ENCODE results near the gene NCR2. TPM values are rescaled to one million over a fixed set of nuclear protein-coding genes. Genes with fewer than 3 reads are reported as not detected.

NCR2 gene
- total RNA-seq, 4 donors from 2014 or later = not detected

DNA sequence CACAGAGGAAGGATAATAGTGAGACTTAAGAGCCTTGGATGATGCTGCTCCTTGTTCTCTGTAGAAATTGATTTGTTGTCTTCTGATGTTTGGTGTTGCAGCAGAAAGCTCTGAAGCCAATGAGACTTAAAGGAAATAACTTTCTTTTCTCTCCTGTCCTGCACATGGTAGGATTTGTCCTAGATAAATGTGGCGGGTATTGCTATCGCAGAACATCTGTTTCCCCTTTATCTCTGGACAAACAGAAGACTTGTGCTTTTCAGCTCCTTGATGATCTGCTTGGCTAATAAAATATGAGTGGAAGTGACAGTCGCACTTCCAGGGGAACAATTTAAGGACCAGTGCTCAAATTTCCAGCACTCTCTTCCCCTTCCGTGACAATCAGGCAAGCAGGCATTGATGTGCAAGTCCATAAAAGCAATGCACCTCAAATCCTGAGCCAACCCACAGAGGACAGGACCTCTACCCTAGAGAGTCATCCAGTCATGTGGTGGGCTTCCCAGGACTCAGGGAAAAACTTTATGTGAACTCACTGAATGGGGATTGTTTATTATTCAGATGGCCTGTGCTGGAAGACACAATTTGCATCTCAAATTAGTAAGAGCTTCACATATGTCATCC is 9.9 kb upstream of the NCR2 start:
- intact Hi-C loops (cut with DNase I; ENCODE audit: low total_unique reads) = no loop called here
- DNase-seq (ENCODE audit: low spot score in 2 of 2) = no peak
- no peak overlapping the region for H3K4me3 ChIP-seq (ENCODE audit: low read depth, poor library complexity, severe bottlenecking)
- no peak for TF ChIP-seq POLR2A (IDR thresholded peaks at IDR 0.05)
- TF ChIP-seq, protein P1, sequence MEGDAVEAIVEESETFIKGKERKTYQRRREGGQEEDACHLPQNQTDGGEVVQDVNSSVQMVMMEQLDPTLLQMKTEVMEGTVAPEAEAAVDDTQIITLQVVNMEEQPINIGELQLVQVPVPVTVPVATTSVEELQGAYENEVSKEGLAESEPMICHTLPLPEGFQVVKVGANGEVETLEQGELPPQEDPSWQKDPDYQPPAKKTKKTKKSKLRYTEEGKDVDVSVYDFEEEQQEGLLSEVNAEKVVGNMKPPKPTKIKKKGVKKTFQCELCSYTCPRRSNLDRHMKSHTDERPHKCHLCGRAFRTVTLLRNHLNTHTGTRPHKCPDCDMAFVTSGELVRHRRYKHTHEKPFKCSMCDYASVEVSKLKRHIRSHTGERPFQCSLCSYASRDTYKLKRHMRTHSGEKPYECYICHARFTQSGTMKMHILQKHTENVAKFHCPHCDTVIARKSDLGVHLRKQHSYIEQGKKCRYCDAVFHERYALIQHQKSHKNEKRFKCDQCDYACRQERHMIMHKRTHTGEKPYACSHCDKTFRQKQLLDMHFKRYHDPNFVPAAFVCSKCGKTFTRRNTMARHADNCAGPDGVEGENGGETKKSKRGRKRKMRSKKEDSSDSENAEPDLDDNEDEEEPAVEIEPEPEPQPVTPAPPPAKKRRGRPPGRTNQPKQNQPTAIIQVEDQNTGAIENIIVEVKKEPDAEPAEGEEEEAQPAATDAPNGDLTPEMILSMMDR (IDR thresholded peaks at IDR 0.05) = no peak
- WGBS, 2 donors = 52% methylated on average over 4 of the region's 4 CpGs

DNA sequence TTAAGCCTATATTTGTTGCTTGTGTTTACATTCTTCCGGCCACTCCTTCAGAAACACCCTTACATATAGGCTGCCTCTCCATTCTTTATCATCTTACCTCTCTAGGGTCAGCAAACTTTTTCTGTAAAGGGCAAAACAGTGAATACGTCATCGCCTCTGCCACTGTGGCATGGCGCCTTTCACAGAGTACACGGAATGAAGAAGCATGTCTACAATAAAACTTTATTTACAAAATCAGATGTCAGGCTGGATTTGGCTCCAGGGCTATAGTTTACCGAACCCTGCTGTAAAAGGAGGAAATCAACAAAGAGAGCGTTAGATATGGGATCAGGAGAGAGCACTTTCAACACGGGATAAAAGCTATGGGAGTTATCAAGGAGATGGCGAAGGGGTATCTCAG is 9.3 kb upstream of the NCR2 start:
- 64 to 72% methylated on average over 9 of the region's 9 CpGs for WGBS, 2 donors
- TF ChIP-seq, protein P1 (IDR thresholded peaks at IDR 0.05) = no peak
- no peak for TF ChIP-seq POLR2A (IDR thresholded peaks at IDR 0.05)
- intact Hi-C loops (cut with DNase I; ENCODE audit: low total_unique reads) = no loop called here

DNA sequence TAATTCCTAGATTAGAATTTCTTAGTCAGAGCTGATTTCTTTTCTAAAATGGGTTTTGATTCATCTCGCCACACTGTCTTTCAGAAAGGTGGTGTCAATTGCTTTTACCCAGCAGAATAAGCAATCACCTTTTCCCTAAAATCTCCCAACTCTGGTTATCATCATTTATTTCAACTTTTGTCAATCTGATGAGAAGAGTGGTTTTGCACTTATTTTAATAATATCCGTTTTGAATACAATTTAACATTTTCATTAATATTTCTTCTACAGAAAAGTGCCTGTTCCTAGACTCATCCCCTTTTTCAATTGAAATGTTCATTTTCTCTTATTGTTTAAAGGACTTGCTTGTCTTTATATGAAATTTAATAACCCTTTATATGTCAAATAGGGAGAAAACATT is 8.2 kb upstream of the NCR2 start:
- WGBS, 2 donors = 73 to 88% methylated on average over 2 of the region's 2 CpGs
- intact Hi-C loops (cut with DNase I; ENCODE audit: low total_unique reads) = no loop called here
- TF ChIP-seq, protein P1 (IDR thresholded peaks at IDR 0.05) = no peak
- TF ChIP-seq POLR2A (IDR thresholded peaks at IDR 0.05) = no peak
- DNase-seq (ENCODE audit: low spot score in 2 of 2) = no peak
- H3K4me3 ChIP-seq (ENCODE audit: low read depth, poor library complexity, severe bottlenecking) = no peak overlapping the region

More for the DNA sequence above, 9.3 kb upstream of the NCR2 start:
- DNase-seq (ENCODE audit: low spot score in 2 of 2) = no peak
- H3K4me3 ChIP-seq (ENCODE audit: low read depth, poor library complexity, severe bottlenecking) = no peak overlapping the region

DNA sequence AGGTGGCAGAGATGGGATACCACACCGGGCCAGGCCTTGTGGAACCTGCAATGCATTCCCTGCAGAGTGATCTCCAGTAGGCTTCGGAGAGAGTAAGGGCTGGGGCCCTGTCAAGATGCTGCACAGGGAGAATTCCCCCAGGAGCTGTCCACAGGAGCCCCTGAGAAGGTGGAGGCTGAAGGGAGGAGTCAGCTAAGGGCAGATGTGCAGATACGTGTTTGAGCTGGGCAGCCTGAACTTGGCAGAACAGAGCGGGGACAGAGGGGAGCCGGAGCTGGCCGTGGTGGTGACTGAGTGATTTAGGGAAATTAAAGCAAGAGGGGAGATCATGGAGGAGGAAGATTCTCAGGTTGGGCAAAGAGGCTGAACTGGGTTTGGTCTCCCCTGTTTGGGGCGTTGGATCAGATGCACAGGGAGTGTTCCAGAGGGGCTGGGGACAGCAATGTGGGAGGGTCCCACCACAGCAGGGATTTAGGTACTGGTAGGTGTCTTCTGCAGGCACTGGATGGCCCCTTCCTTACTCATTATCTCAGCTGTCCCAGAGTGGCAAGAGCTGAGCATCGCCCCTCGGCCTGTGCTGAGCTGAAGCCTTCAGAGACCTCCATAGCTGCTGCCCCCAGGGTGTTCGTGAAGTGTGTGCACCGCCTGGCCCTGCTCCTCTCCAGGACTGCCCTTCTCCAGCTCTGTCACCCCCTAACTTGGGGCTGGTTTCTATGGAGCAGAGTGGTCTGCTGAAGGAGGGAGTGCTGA is 3.8 kb upstream of the NCR2 start:
- TF ChIP-seq POLR2A (IDR thresholded peaks at IDR 0.05) = no peak
- no peak overlapping the region for H3K4me3 ChIP-seq (ENCODE audit: low read depth, poor library complexity, severe bottlenecking)
- no peak for DNase-seq (ENCODE audit: low spot score in 2 of 2)
- WGBS, 2 donors = 88 to 94% methylated on average over 11 of the region's 11 CpGs
- intact Hi-C loops (cut with DNase I; ENCODE audit: low total_unique reads) = no loop called here

DNA sequence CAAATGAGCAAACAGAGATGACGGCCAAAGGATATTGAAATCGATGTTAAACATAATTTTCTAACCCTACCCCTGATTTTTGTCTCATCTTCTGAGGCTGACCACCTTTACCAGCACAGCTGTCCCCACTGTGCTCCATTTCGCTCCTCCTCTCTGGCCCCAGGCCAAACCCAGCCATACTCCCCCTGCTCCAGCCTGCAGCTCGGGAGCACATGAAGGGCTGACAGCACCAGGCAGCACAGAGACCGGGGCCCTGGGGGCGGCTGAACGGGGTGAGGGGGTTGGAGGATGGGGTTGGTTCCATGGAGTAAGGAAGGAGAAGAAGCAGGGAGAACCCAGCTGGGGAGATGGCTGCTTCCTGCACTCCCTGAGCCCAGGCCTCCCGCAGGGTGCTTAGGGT is 3.2 kb upstream of the NCR2 start:
- intact Hi-C loops (cut with DNase I; ENCODE audit: low total_unique reads) = no loop called here
- no peak overlapping the region for H3K4me3 ChIP-seq (ENCODE audit: low read depth, poor library complexity, severe bottlenecking)
- no peak for TF ChIP-seq POLR2A (IDR thresholded peaks at IDR 0.05)
- TF ChIP-seq, protein P1 (IDR thresholded peaks at IDR 0.05) = no peak
- no peak for DNase-seq (ENCODE audit: low spot score in 2 of 2)
- WGBS, 2 donors = 71 to 77% methylated on average over 8 of the region's 8 CpGs

DNA sequence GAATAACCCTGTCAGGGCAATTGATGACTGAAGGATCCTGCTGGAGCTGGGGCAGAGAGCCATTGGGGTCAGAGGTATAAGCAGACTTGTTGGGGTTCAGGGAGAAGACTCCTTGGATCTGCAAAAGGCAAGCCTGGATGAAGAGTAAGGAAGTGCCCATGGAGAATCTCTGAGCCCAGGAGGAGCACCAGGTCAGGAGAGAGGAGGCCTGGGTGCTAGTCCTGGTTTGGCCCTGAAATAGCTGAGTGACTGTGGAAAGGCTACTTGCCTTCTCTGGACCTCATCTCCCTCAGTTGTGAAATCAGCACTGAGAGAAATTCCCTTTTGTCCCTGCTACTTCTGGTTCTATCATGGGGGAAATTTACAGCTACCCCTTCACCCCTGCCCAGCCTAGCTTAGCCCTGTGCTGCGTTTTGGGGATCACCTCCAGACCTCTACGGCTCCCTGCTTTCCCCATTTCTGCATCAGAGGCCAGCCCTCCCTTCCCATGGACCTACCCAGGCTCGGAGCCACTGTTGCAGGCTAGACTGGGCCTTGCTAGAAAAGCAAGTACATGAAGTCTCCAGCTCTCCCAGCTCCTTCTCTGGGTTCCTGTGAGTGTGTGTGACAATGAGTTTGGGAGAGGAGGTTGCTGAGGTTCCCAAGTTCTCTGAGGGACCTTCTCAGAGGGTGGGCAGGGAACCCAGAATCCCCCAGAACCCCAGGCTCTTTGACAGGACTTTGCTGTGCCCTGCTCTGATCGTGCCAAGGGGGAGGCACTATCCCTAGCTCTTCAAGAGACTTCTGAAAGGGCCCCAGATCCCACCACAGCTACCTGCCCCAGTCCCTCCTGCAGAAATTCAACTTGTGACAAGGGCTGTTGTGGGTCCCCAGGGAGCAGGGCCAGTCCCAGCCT is 2.3 kb upstream of the NCR2 start:
- no peak for DNase-seq (ENCODE audit: low spot score in 2 of 2)
- intact Hi-C loops (cut with DNase I; ENCODE audit: low total_unique reads) = no loop called here
- no peak overlapping the region for H3K4me3 ChIP-seq (ENCODE audit: low read depth, poor library complexity, severe bottlenecking)
- TF ChIP-seq POLR2A (IDR thresholded peaks at IDR 0.05) = no peak
- TF ChIP-seq, protein P1 (IDR thresholded peaks at IDR 0.05) = no peak
- 74 to 85% methylated on average over 4 of the region's 4 CpGs for WGBS, 2 donors

Measured in lower leg skin (tissue), 4 donors.